Ectodermal cell (in vitro differentiated cells): Measurements from ENCODE around the gene NANOS3. TPM values are rescaled to one million over a fixed set of nuclear protein-coding genes. Genes with fewer than 3 reads are reported as not detected.

ENCODE experiments used
- H3K27ac ChIP-seq: 2 replicates; pipeline ENCODE4 v1.7.0; 2013; ENCODE audit warnings: mild to moderate bottlenecking, low read depth, low read length; ENCODE audit not compliant: insufficient read depth, poor library complexity, severe bottlenecking
- H3K27me3 ChIP-seq: 2 replicates; pipeline ENCODE4 v1.7.0; 2013; ENCODE audit warnings: mild to moderate bottlenecking, low read length; ENCODE audit not compliant: insufficient read depth, control insufficient read depth, poor library complexity, severe bottlenecking
- H3K36me3 ChIP-seq: one replicate; pipeline ENCODE4 v1.7.0; 2013; ENCODE audit warnings: low read length; ENCODE audit not compliant: control insufficient read depth, insufficient read depth
- H3K4me1 ChIP-seq: one replicate; pipeline ENCODE4 v1.7.0; 2013; ENCODE audit warnings: low read length; ENCODE audit not compliant: control insufficient read depth, insufficient read depth
- H3K4me3 ChIP-seq: 2 replicates; pipeline ENCODE4 v1.7.0; 2013; ENCODE audit warnings: low read depth, low read length, control low read depth; ENCODE audit not compliant: insufficient read depth
- H3K9me3 ChIP-seq: 2 replicates; pipeline ENCODE4 v1.7.0; 2013; ENCODE audit warnings: mild to moderate bottlenecking, low read length, moderate library complexity; ENCODE audit not compliant: control insufficient read depth
- WGBS, 2 experiments: methylation state at CpG; one replicate each; pipeline ENCODE4 v1.1.7; 2013; ENCODE audit warnings: missing lambda C conversion rate in 2 of 2; 5-methylcytosine and 5-hydroxymethylcytosine counted together
- polyA plus RNA-seq, 4 experiments: library from polyadenylated mRNA; stranded (reverse); fragments of 50-300 nt; gene quantifications; one replicate each; pipeline ENCODE4 v1.2.3, GENCODE V29; 2013

The NANOS3 gene
- polyA plus RNA-seq (2013, experiment 1 of 4), result not detected
- not detected for polyA plus RNA-seq (2013, experiment 2 of 4)
- not detected for polyA plus RNA-seq (2013, experiment 3 of 4)
- not detected for polyA plus RNA-seq (2013, experiment 4 of 4)

DNA sequence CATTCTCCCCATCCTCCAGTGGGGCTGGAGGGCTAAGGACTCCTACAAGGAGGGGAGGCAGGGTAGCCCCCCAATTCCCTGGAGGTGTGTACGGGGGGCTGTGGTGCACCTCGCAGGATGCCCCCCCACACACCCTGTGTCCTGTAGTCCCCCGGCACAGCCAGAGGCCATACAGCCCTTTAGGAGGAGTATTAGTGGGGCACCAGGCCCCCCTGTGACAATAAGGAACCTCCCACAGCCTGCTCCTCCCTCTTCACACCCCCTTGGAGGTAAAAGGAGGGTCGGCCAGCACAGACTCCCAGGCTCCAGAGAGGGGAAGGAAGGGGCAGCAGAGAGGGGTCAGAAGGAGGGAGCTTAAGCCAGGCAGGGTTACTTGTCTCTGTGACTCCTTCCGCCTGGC lies at the start of gene NANOS3:
Gene NANOS3 (plus strand): TSS at position 301 of the 400 bp plus-strand sequence. CDS start 115 bp downstream, outside the sequence.
- WGBS, 2 experiments, result 59 to 60% methylated on average over 5 of the region's 5 CpGs
- Histone ChIP-seq H3K27ac (no peak within 1 kb of the TSS), H3K9me3 (no peaks in the 10 kb centered on the region), H3K4me1 (peaks cover 21% of the 10 kb centered on the region), H3K36me3 (no peaks in the 10 kb centered on the region), H3K4me3 (no peak within 1 kb of the TSS), H3K27me3 (peaks cover 61% of the 10 kb centered on the region)

DNA sequence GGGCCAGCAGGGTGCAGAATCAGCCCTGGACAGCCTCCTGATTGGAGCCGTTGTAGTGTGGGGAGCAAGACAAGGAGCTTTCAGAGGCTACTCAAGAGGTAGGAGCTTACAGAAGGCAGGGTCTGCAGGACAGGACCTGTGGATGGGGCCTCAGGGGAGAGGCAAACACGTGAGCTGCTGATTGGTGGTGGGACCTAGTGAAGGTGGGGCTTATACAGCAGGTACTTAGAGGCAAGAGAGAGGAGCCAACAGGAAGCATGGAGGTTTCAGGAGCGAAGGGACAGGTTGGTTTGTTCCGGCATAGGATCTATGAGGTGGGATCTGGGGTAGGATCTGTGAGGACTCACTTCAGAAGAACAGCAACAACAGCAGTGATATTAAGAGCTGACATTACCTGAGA lies 49.3 kb upstream of the NANOS3 start:
- Histone ChIP-seq H3K36me3 (peaks cover 11% of the 10 kb centered on the region), H3K4me3 (no peak overlapping the region), H3K4me1 (no peaks in the 10 kb centered on the region), H3K9me3 (no peaks in the 10 kb centered on the region), H3K27ac (no peak overlapping the region), H3K27me3 (no peaks in the 10 kb centered on the region)
- WGBS, 2 experiments, result 75 to 76% methylated on average over 4 of the region's 4 CpGs

DNA sequence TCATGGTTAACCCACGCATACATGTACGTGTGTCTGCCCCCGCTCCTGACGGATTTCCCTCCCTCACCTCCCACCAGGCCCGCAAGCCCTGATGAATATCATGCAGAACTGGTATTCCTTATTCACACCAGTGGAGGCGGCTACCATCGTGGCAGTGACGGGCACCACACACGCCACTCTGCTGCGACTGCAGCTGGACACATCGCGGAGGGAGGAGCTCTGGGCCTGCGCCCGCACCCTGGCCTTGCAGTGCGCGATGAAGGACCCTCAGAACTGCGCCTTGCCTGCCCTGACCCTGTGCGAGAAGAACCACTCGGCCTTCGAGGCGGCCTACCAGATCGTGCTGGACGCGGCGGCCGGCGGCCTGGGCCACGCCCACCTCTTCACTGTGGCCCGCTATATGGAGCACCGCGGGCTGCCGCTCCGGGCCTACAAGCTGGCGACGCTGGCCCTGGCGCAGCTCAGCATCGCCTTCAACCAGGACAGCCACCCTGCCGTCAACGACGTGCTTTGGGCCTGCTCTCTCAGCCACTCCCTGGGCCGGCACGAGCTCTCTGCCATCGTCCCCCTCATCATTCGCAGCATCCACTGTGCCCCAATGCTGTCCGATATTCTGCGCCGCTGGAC lies 46.7 kb upstream of the NANOS3 start:
- Histone ChIP-seq H3K27ac (no peak overlapping the region), H3K36me3 (peaks cover 11% of the 10 kb centered on the region), H3K9me3 (no peaks in the 10 kb centered on the region), H3K4me3 (no peak overlapping the region), H3K27me3 (no peaks in the 10 kb centered on the region), H3K4me1 (no peaks in the 10 kb centered on the region)
- WGBS, 2 experiments, result 95 to 97% methylated on average over 47 of the region's 47 CpGs

DNA sequence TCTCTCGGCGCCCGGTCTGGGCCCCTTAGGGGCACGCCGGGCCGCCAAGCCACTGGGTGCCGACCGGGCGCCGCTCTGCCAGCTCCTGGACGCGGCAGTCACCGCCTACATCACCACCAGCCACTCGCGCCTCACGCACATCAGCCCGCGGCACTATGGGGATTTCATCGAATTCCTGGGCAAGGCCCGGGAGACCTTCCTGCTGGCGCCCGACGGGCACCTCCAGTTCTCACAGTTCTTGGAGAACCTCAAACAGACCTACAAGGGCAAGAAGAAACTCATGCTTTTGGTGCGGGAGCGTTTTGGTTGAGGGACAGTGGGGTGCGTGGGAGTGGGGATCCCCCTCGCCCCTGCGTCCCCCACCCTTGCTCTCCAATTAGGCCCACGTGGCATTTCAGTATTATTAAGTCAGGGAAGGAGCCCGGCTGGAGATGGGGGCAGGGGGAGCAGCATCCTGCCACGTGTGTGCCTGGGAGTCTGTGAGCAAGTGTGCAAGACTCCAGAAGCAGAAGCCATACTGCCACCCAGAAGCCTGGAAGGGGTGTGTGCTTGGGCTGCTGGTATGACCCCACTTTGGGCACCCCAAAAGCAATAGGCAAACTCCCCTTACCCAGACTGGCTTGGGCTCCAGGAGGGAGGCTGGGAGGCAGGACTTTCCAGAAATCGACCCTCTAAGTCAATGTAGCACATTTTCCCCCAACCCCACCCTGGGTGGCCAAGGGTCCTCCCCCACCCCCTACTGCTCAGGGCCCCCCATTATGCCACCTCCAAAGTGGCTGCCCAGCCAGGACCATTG lies 46.0 kb upstream of the NANOS3 start:
- H3K36me3 ChIP-seq, result peaks cover 11% of the 10 kb centered on the region

DNA sequence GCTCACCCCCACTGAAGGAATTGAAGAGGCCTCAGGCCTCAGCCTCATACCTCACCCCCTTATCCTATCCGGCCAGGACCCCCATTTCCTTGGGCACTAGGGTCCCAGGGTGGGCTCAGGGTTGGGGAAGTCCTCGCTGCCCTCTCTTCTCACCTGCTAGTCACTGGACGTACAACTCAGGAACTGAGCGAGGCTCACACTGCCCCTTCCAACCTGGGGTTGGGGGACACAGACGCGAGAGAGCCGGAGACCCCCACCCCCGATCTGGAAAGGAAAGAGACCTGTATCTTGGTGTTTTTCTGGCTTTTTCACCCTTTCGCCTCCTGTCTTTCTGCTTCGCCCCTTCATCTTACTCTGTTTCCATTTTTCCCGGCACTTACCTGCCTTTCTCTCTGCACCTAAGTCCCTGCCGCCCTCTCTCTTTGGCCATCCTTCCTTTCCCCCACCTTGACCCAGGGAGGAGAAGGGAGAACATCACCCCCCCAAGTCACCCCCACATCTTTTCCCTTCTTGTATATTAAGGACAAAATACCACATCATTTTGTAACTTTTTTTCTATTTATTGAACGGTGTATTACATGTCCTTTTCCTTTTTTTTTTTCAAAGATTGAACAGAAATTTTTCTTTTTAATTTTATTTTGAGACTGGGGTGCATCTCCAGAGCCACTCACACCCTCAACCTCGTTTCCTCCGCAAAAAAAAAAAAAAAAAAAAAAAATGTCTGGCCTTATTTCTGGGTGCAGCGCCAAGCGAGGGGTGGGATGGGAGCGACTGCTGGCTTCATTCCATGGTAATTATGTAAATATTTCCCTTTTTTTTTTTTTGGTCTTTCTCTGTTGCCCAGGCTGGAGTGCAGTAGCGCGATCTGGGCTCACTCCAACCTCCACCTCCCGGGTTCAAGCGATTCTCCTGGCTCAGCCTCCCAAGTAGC lies 45.1 kb upstream of the NANOS3 start:
- Histone ChIP-seq H3K9me3 (no peaks in the 10 kb centered on the region), H3K27ac (no peak overlapping the region), H3K36me3 (peaks cover 11% of the 10 kb centered on the region), H3K4me3 (no peak overlapping the region), H3K27me3 (no peaks in the 10 kb centered on the region), H3K4me1 (no peaks in the 10 kb centered on the region)
- WGBS, 2 experiments, result 92 to 96% methylated on average over 20 to 22 of the region's 22 CpGs

More for the DNA sequence above, 46.0 kb upstream of the NANOS3 start:
- Histone ChIP-seq H3K27me3 (no peaks in the 10 kb centered on the region), H3K4me1 (no peaks in the 10 kb centered on the region), H3K27ac (no peak overlapping the region), H3K4me3 (no peak overlapping the region), H3K9me3 (no peaks in the 10 kb centered on the region)
- 94 to 95% methylated on average over 32 of the region's 32 CpGs for WGBS, 2 experiments

DNA sequence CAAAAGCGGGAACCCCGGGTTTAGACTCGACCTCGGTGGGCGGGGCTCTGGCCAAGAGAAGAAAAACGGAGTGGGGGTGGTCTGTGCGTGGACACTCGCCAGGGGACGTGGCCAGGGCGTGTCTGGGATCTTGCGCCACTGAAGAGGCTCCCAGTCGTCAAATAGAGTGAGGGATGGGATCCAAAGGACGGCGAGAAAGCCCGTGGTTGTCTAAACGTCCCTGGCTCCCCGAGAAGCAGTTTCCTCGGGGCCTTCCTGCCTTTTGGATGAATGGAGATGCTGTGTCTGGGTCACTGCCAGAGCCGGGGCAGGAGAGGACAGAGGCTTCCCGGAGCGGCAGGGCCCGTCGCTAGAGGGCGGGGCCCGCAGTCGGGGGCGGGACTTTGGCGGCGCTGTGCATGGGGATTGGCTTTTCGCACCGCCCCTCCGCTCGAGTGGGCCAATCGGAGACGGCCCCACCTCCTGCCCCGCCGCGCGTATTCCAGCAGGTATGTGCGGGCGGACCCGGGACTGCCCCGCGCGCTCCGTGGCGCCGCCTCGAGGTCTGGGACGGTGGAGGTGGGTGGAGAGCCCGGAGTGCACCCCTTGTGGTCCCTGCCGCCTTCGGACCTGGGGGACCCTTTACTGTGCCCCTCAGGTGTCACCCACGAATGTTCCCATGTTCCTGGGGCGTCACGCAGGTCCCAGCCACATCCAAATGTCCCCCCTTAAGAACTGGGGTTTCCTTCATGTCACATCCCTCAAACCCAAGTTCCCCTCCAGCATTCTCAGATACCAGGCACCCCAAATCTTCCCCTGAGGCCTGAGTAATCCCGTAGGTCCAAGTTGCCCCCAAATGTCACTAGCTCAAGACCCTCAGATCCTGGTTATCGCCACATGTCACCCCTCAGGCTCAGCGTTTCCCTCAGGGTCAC lies 43.3 kb upstream of the NANOS3 start:
- H3K36me3 ChIP-seq, result peaks cover 11% of the 10 kb centered on the region
- peak overlapping the region; percentile 29 for H3K4me3 ChIP-seq
- 14 to 16% methylated on average over 59 of the region's 59 CpGs for WGBS, 2 experiments
- H3K9me3 ChIP-seq, result no peaks in the 10 kb centered on the region
- H3K27ac ChIP-seq, result no peak overlapping the region
- H3K4me1 ChIP-seq, result no peaks in the 10 kb centered on the region
- no peaks in the 10 kb centered on the region for H3K27me3 ChIP-seq

DNA sequence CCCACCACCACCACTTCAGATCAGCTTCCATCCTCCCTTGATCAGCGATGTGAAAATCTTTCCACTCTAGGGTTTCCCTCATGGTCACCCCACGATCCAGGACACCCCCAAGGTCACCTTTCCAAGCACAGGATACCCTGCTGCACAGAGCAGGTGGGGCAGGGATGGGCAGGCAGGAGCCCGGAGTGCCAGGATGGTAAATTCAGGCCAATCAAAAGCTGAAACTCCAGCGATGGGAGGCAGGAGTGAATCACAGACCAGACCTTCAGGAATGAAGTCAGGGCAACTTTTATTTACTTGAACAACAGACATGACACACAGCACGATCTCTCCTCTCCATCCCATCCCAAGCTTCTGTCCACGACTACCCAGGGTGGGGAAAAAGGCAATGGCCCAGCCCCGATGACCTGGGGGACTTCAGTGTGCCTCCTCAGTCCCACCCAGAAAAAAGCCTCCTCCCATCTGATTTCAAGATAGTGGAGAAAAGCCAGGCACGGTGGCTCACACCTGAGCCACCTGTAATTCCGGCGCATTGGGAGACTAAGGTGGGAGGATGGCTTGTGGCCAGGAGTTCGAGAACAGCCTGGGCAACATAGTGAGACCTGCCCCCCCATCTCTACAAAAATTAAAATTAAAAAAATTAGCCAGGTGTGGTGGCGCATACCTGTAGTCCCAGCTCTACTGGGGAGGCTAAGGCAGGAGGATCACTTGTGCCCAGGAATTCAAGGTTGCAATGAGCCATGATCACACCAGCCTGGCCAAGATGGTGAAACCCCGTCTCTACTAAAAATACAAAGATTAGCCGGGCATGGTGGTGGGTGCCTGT lies 42.5 kb upstream of the NANOS3 start:
- H3K4me1 ChIP-seq, result peaks cover 6% of the 10 kb centered on the region
- H3K9me3 ChIP-seq, result no peaks in the 10 kb centered on the region
- H3K36me3 ChIP-seq, result peaks cover 11% of the 10 kb centered on the region
- no peaks in the 10 kb centered on the region for H3K27me3 ChIP-seq
- no peak overlapping the region for H3K27ac ChIP-seq
- H3K4me3 ChIP-seq, result no peak overlapping the region
- WGBS, 2 experiments, result 90 to 91% methylated on average over 14 of the region's 14 CpGs

DNA sequence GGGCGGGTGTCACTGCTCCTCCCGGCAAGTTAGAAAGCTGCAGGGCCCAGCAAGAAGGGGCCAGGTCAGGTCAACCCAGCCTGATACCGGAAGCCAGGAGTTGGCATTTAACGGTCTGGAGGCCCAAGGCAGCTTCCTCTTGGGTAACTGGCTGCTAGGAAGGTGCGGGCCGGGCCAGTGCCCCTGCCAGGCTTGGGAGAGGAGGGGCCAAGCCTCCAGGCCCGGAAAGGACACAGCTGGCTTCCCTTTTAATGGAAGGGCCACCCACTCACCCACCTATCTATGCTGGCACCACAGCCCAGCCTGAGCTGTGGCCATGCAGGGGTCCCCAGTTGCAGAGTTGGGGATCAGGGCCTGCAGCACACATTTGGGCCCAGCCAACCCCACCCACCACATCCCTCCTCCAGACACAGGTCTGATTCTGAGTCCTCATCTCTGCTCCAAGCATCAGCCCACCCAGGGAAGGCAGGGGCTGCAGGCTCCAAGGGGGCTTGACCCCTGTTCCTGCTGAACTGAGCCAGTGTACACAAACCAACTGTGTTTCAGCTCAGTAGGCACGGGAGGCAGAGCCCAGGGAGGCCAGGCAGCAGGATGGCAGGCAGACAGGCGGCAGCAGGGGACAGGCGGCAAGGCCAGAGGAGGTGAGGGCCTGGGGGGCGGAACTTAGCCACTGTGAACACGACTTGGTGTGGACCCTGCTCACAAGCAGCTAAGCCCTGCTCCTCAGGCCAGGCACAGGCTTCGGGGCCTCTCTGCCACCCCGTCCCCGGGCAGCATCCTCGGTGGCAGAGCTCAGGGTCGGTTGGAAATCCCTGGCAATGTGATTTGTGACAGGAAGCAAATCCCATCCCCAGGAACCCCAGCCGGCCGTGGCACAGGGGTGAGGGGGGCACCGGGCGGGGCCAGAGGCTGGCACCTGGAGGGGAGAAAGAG lies 40.9 kb upstream of the NANOS3 start:
- peaks cover 9% of the 10 kb centered on the region for H3K4me1 ChIP-seq
- H3K27ac ChIP-seq, result no peak overlapping the region
- no peaks in the 10 kb centered on the region for H3K36me3 ChIP-seq
- H3K4me3 ChIP-seq, result no peak overlapping the region
- no peaks in the 10 kb centered on the region for H3K27me3 ChIP-seq
- 89 to 90% methylated on average over 21 of the region's 21 CpGs for WGBS, 2 experiments
- no peaks in the 10 kb centered on the region for H3K9me3 ChIP-seq
